Prostate gland (tissue), 2 donors: ENCODE measurements around the gene DNMT3B. TPM values are rescaled to one million over a fixed set of nuclear protein-coding genes. Genes with fewer than 3 reads are reported as not detected.

ENCODE experiments used
- DNase-seq: peaks from one replicate; pipeline ENCODE4 v3.0.0-alpha.2; 2019; ENCODE audit warnings: low spot score
- H3K27ac ChIP-seq, 2 donors: fragments of 200-600 bp; sonication (generic); 2 replicates each; pipeline ENCODE4 v1.5.1; 2017 to 2019
- H3K27me3 ChIP-seq: fragments of 200-600 bp; sonication (generic); replicated peaks from 2 replicates; pipeline ENCODE4 v1.5.1; 2019; ENCODE audit not compliant: insufficient read depth
- H3K36me3 ChIP-seq, 2 donors: fragments of 200-600 bp; sonication (generic); 1 replicate in 1 of 2; 2 replicates in 1 of 2; pipeline versions ENCODE4 v1.5.1 to v1.8.1; 2017 to 2019
- H3K4me1 ChIP-seq: fragments of 200-600 bp; sonication (generic); replicated peaks from 2 replicates; pipeline ENCODE4 v1.5.1; 2019
- H3K4me3 ChIP-seq, 2 donors: fragments of 200-600 bp; sonication (generic); 2 replicates each; pipeline ENCODE4 v1.5.1; 2017 to 2019
- H3K9me3 ChIP-seq: fragments of 200-600 bp; sonication (generic); 2 replicates; pipeline ENCODE4 v1.5.1; 2017
- POLR2A ChIP-seq: fragments of 450-650 bp; IDR thresholded peaks from one replicate; pipeline ENCODE4 v1.6.1; 2016; ENCODE audit warnings: antibody characterized with exemption, mild to moderate bottlenecking
- POLR2AphosphoS5 ChIP-seq: sonication (generic); formaldehyde crosslinking; IDR thresholded peaks from one replicate; pipeline ENCODE4 v1.6.1; 2017; ENCODE audit warnings: antibody characterized with exemption
- WGBS: methylation state at CpG from one replicate; pipeline ENCODE4 v1.1.5; 2018; 5-methylcytosine and 5-hydroxymethylcytosine counted together
- intact Hi-C: fragments of 100-400 bp; cut with DNase I; formaldehyde crosslinking; loops from one replicate; pipeline ENCODE4 v1.14.2; 2022
- total RNA-seq, 2 donors: library from RNA; depleted of rRNA; stranded (reverse); fragments of >200 nt; gene quantifications; one replicate each; pipeline ENCODE4 v1.1.0, GENCODE V29; 2016
- TF ChIP-seq, protein P1 (sequence below), 4 experiments: fragments of 200-600 bp in 2 of 4; fragments of 450-650 bp in 2 of 4; sonication (generic) in 2 of 4; IDR thresholded peaks; 1 replicate in 3 of 4; 2 replicates in 1 of 4; pipeline ENCODE4 v1.5.1; 2016 to 2019; ENCODE audit warnings: antibody characterized with exemption in 4 of 4, mild to moderate bottlenecking in 2 of 4, moderate library complexity in 2 of 4

Gene DNMT3B
- total RNA-seq, 2 donors from 2014 or later: 0.41 to 11.5 TPM

DNA sequence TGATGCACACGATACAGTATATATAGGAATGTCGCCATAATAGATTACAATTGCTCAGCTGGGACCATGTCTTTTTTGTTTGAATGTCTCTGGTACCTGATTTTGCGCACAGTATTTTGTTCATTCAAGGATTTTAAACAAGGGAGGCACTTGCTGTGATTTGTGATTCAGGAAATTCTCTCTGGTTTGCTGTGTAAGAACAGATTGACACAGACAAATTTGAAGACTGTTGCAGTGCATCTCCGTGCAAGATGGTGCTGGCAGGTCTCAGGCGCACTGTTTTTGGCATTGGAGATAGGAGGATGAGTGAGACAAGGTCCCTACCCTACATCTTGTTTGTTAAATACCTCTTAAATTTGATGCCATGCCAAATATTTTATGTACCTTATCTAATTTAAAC lies 60.0 kb downstream of the DNMT3B start:
- 62% methylated on average over 5 of the region's 5 CpGs for WGBS
- no peaks in the 10 kb centered on the region for H3K9me3 ChIP-seq
- DNase-seq: no peak
- H3K4me3 ChIP-seq: no peak overlapping the region
- no peak for TF ChIP-seq POLR2A
- no peak for TF ChIP-seq POLR2AphosphoS5
- TF ChIP-seq, protein P1, sequence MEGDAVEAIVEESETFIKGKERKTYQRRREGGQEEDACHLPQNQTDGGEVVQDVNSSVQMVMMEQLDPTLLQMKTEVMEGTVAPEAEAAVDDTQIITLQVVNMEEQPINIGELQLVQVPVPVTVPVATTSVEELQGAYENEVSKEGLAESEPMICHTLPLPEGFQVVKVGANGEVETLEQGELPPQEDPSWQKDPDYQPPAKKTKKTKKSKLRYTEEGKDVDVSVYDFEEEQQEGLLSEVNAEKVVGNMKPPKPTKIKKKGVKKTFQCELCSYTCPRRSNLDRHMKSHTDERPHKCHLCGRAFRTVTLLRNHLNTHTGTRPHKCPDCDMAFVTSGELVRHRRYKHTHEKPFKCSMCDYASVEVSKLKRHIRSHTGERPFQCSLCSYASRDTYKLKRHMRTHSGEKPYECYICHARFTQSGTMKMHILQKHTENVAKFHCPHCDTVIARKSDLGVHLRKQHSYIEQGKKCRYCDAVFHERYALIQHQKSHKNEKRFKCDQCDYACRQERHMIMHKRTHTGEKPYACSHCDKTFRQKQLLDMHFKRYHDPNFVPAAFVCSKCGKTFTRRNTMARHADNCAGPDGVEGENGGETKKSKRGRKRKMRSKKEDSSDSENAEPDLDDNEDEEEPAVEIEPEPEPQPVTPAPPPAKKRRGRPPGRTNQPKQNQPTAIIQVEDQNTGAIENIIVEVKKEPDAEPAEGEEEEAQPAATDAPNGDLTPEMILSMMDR (IDR thresholded peaks at IDR 0.05): no peak
- intact Hi-C loops: no loop called here
- H3K27ac ChIP-seq: no peak overlapping the region
- H3K4me1 ChIP-seq: peaks cover 10% of the 10 kb centered on the region
- no peaks in the 10 kb centered on the region for H3K36me3 ChIP-seq
- H3K27me3 ChIP-seq: no peaks in the 10 kb centered on the region

GRCh38 chr20:32823078-32823477 lies 60.9 kb downstream of the DNMT3B start:
- TF ChIP-seq POLR2A (no peak), POLR2AphosphoS5 (no peak)
- TF ChIP-seq, protein P1 (IDR thresholded peaks at IDR 0.05): no peak
- intact Hi-C loops: no loop called here
- Histone ChIP-seq H3K27me3 (no peaks in the 10 kb centered on the region), H3K9me3 (no peaks in the 10 kb centered on the region), H3K27ac (peak overlapping the region in 1 of 2 donors; percentile 20), H3K36me3 (no peaks in the 10 kb centered on the region), H3K4me1 (peaks cover 10% of the 10 kb centered on the region), H3K4me3 (no peak overlapping the region)
- 65% methylated on average over 3 of the region's 3 CpGs for WGBS
- no peak for DNase-seq

- peak overlapping the region in 1 of 2 donors; percentile 20 for H3K27ac ChIP-seq
- intact Hi-C loops: no loop called here
- no peaks in the 10 kb centered on the region for H3K27me3 ChIP-seq
- no peaks in the 10 kb centered on the region for H3K36me3 ChIP-seq
- no peaks in the 10 kb centered on the region for H3K9me3 ChIP-seq
- H3K4me1 ChIP-seq: peaks cover 12% of the 10 kb centered on the region
- TF ChIP-seq POLR2AphosphoS5: no peak
- TF ChIP-seq, protein P1 (IDR thresholded peaks at IDR 0.05): no peak
- no peak for TF ChIP-seq POLR2A
- no peak for DNase-seq
- WGBS: 80% methylated on average over 7 of the region's 7 CpGs
- no peak overlapping the region for H3K4me3 ChIP-seq
Measured at GRCh38 chr20:32823737-32824588, 61.8 kb downstream of the DNMT3B start.

GRCh38 chr20:32828029-32828680 lies 66.0 kb downstream of the DNMT3B start:
- DNase-seq: no peak
- H3K27ac ChIP-seq: peak overlapping the region in 1 of 2 donors; percentile 51
- H3K9me3 ChIP-seq: no peaks in the 10 kb centered on the region
- H3K27me3 ChIP-seq: no peaks in the 10 kb centered on the region
- intact Hi-C loops: no loop called here
- TF ChIP-seq, protein P1 (IDR thresholded peaks at IDR 0.05): no peak
- TF ChIP-seq POLR2A (no peak), POLR2AphosphoS5 (no peak)
- peaks cover 5% of the 10 kb centered on the region for H3K4me1 ChIP-seq
- no peak overlapping the region for H3K4me3 ChIP-seq
- WGBS: 76% methylated on average over 4 of the region's 4 CpGs
- no peaks in the 10 kb centered on the region for H3K36me3 ChIP-seq
